Bronchial epithelial cell (primary cell): Measurements from ENCODE around the gene AMBN. TPM values are rescaled to one million over a fixed set of nuclear protein-coding genes. Genes with fewer than 3 reads are reported as not detected.
"Not testable (repeated sequence)": the region's sequence is repeated elsewhere in the genome, so short reads cannot be mapped to it uniquely, and the experiment has no call there.

Experiments used
- DNase-seq: peaks from one replicate; pipeline ENCODE4 v3.0.0-alpha.2; 2010; ENCODE audit warnings: low read depth
- FAIRE-seq: peaks from 2 replicates; lab custom pipeline; 2011; peaks lifted over from hg19 to GRCh38; lab: Jason Lieb, UNC
- H3K27me3 ChIP-seq: 2 replicates; pipeline ENCODE4 v1.5.1; 2011; ENCODE audit warnings: low read length; ENCODE audit not compliant: control insufficient read depth, insufficient read depth
- H3K36me3 ChIP-seq: 2 replicates; pipeline ENCODE4 v1.5.1; 2011; ENCODE audit warnings: low read length; ENCODE audit not compliant: control insufficient read depth, insufficient read depth
- H3K4me3 ChIP-seq: 2 replicates; pipeline ENCODE4 v1.5.1; 2011; ENCODE audit warnings: mild to moderate bottlenecking, low read depth, low read length, control low read depth
- CTCF ChIP-seq: IDR thresholded peaks from 2 replicates; pipeline ENCODE4 v1.5.1; 2011; ENCODE audit warnings: mild to moderate bottlenecking, moderate library complexity, low read length, control low read depth, inconsistent platforms; ENCODE audit not compliant: insufficient read depth, severe bottlenecking
- total RNA-seq: library from RNA; depleted of rRNA; stranded (reverse); fragments of >200 nt; gene quantifications from 2 replicates; pipeline ENCODE4 v1.2.1, GENCODE V29; 2014

The AMBN gene
- total RNA-seq, 1 donor from 2014 or later, result not detected

DNA sequence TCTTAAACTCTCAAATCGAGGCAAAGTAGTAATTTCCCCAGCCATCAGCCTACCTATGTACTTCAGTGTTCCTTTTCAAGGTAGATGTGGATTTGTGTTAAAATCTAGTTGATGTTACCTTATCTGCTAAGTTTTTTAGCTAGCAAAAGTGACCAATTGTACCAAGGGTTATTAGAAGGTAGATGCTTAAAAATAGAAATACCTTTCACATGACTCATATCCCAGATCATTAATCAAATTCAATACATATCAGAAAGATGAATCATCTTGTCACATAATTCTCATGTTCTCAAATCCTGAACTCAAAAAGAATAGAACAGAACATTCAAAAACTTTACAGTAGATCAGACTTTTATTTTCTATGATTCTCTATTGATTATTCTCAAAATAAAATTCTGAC, 40.0 kb downstream of the AMBN start:
- DNase-seq, result peak; percentile 73

DNA sequence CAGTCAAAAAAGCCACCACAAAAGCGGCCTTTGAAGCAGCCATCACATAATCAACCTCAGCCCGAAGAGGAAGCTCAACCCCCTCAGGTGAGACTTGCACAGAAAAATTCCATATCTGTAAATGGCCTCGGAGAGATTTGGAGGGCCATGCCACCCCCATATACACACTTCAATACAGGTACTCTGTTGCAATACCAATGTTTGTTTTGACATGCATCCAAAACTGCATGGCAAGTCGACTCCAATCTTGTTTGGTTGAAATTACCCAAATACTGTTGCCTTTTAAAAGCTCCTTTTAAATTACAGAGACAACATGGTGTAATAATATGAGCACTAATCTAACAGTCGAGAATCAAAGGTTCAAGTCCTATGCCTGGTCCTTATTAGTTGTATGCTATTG, 42.4 kb downstream of the AMBN start:
- Histone ChIP-seq H3K4me3 (no peak overlapping the region), H3K36me3 (no peaks in the 10 kb centered on the region), H3K27me3 (no peaks in the 10 kb centered on the region)
- FAIRE-seq, result no peak
- peak; percentile 39 for DNase-seq
- no peak for TF ChIP-seq CTCF

More for the DNA sequence above, 40.0 kb downstream of the AMBN start:
- Histone ChIP-seq H3K36me3 (no peaks in the 10 kb centered on the region), H3K27me3 (no peaks in the 10 kb centered on the region), H3K4me3 (no peak overlapping the region)
- no peak for TF ChIP-seq CTCF
- no peak for FAIRE-seq

DNA sequence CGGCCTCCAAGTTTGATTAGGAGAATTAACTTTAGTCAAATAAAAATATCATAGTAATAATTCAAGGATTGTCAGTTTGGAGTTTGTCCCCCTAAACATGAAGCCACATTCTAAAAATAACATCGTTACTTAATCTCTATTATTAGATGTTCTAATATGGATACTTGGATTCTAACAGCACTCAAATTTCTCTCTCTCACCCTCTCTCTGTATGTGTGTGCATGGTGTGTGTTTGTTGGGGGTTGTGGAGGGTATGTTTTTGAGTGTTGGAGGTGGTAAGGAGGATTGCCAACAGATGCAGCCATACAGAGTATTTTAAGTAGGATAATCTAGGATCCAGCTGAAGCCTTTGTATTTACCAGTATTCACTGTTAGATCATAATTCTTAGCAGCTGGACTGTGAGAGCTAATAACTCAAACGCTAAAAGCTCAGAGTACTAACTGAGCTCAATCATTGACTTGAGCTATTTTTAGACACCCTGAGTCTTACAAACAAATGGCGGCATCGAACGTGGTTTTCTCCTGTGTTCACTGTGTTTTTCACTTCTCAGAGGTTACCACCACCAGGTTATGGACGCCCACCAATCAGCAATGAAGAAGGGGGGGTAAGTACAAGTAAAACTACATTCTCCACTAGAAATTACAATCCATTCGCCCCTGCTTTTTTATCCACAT, 45.3 kb downstream of the AMBN start:
- DNase-seq, result no peak
- no peaks in the 10 kb centered on the region for H3K27me3 ChIP-seq
- no peak overlapping the region for H3K4me3 ChIP-seq
- no peak for FAIRE-seq
- no peak for TF ChIP-seq CTCF
- H3K36me3 ChIP-seq, result no peaks in the 10 kb centered on the region

DNA sequence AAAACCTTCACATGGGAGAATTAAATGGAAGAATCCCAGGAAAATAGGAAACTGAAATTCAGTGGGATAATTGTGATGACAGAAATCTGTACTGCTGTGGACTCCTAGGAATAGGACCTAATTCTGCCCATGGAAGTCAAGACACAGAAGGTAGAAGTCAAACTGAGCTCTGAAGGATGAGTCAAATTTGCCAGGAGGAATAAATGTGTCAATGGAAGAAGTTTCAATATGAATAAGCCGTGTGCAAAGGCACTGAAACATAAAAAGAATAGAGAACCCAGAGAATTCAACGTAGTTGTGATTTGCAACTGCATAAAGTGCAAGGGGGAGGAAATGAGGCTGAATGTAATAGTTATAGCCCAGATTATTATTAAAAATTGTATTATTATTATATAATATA, 48.1 kb downstream of the AMBN start:
- no peak for TF ChIP-seq CTCF
- DNase-seq (no peak), FAIRE-seq (no peak)
- H3K36me3 ChIP-seq, result no peaks in the 10 kb centered on the region
- no peak overlapping the region for H3K4me3 ChIP-seq
- no peaks in the 10 kb centered on the region for H3K27me3 ChIP-seq

DNA sequence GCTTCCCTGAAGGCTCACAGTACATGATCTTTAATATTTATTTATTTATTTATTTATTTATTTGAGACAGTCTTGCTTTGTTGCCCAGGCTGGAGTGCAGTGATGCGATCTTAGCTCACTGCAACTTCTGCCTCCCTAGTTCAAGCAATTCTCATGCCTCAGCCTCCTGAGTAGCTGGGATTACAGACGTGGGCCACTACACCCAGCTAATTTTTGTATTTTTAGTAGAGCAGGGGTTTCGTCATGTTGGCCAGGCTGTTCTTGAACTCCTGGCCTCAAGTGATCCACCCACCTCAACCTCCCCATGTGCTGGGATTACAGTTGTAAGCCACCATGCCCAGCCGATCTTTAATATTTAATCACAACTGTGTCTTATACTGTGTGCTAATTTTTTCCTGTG, 58.7 kb downstream of the AMBN start:
- H3K36me3 ChIP-seq, H3K27me3 ChIP-seq, FAIRE-seq, DNase-seq, H3K4me3 ChIP-seq: not testable (repeated sequence)

- peak; percentile 55 for DNase-seq
- FAIRE-seq, result no peak
These were observed 59.9 kb downstream of the AMBN start for GRCh38 chr4:70651864-70652506.

More at GRCh38 chr4:70651864-70652506, 59.9 kb downstream of the AMBN start:
- TF ChIP-seq CTCF, result peak; percentile 42
- H3K4me3 ChIP-seq, result no peak overlapping the region
- no peaks in the 10 kb centered on the region for H3K36me3 ChIP-seq
- no peaks in the 10 kb centered on the region for H3K27me3 ChIP-seq
